IMR-90 (cell line): Measurements from ENCODE around the gene TKFC. TPM values are rescaled to one million over a fixed set of nuclear protein-coding genes. Genes with fewer than 3 reads are reported as not detected.

Experiments
- ATAC-seq: fragments of 200-7000 bp; cut with Tn5 transposase; 2 replicates; pipeline ENCODE4 v1.9.1; 2020; ENCODE audit warnings: low read depth, mild to moderate bottlenecking, moderate library complexity
- BruUV-seq: library from RNA; stranded (reverse); fragments of 400-500 nt; replicated peaks from 2 replicates; lab custom pipeline; 2021; lab: Mats Ljungman, UMichigan
- CTCF ChIA-PET: fragments of 300-600 bp; formaldehyde crosslinking; extraction: SDS; loops from one replicate; lab custom pipeline; 2021; ENCODE audit warnings: antibody characterized with exemption; lab: Yijun Ruan, JAX
- POLR2A ChIA-PET: fragments of 300-600 bp; sonication (Branson Sonifier 250); formaldehyde crosslinking; loops from one replicate; lab custom pipeline; 2022; ENCODE audit warnings: antibody characterized with exemption; ENCODE audit not compliant: unreplicated experiment; lab: Charles Lee
- DNase-seq: peaks from one replicate; pipeline ENCODE4 v3.0.0; 2013
- H2AFZ ChIP-seq: replicated peaks from 2 replicates; pipeline ENCODE3; 2013; ENCODE audit warnings: low read length, mild to moderate bottlenecking; ENCODE audit not compliant: poor library complexity
- H2AK5ac ChIP-seq: 2 replicates; pipeline ENCODE4 v1.6.1; 2013; ENCODE audit warnings: low read depth, low read length, inconsistent platforms
- H2AK9ac ChIP-seq: replicated peaks from 2 replicates; pipeline ENCODE3; 2013; ENCODE audit warnings: mild to moderate bottlenecking, low read depth, low read length, moderate library complexity; ENCODE audit not compliant: poor library complexity
- H2BK120ac ChIP-seq: 2 replicates; pipeline ENCODE4 v1.6.1; 2013; ENCODE audit warnings: low read depth, low read length, inconsistent platforms
- H2BK15ac ChIP-seq: 3 replicates; pipeline ENCODE4 v1.6.1; 2013; ENCODE audit warnings: low read depth, low read length, inconsistent platforms
- H2BK20ac ChIP-seq: 2 replicates; pipeline ENCODE4 v1.6.1; 2013; ENCODE audit warnings: low read depth, mild to moderate bottlenecking, inconsistent platforms, low read length, moderate library complexity
- H2BK5ac ChIP-seq: 2 replicates; pipeline ENCODE4 v1.6.1; 2013; ENCODE audit warnings: mild to moderate bottlenecking, low read depth, low read length, inconsistent platforms; ENCODE audit not compliant: poor library complexity, severe bottlenecking
- H3K14ac ChIP-seq: replicated peaks from 2 replicates; pipeline ENCODE4 v1.6.1; 2013; ENCODE audit warnings: low read depth, low read length, inconsistent platforms
- H3K18ac ChIP-seq: 2 replicates; pipeline ENCODE4 v1.6.1; 2013; ENCODE audit warnings: low read depth, low read length, control low read depth
- H3K23ac ChIP-seq: 2 replicates; pipeline ENCODE4 v1.6.1; 2013; ENCODE audit warnings: low read depth, low read length, inconsistent platforms
- H3K27ac ChIP-seq: 2 replicates; pipeline ENCODE4 v1.5.1; 2013; ENCODE audit warnings: mild to moderate bottlenecking, control low read depth, low read length; ENCODE audit not compliant: insufficient read depth
- H3K27me3 ChIP-seq: 2 replicates; pipeline ENCODE4 v1.6.1; 2013; ENCODE audit warnings: low read length; ENCODE audit not compliant: control insufficient read depth, insufficient read depth
- H3K36me3 ChIP-seq: 2 replicates; pipeline ENCODE4 v1.6.1; 2013; ENCODE audit warnings: low read length, mixed read lengths; ENCODE audit not compliant: control insufficient read depth, insufficient read depth
- H3K4ac ChIP-seq: 2 replicates; pipeline ENCODE4 v1.6.1; 2013; ENCODE audit warnings: low read depth, low read length, inconsistent platforms
- H3K4me1 ChIP-seq: 2 replicates; pipeline ENCODE4 v1.6.1; 2013; ENCODE audit warnings: low read length, mixed read lengths; ENCODE audit not compliant: control insufficient read depth, insufficient read depth
- H3K4me2 ChIP-seq: 2 replicates; pipeline ENCODE4 v1.6.1; 2013; ENCODE audit warnings: low read depth, mild to moderate bottlenecking, control low read depth, low read length, moderate library complexity
- H3K4me3 ChIP-seq: 2 replicates; pipeline ENCODE4 v1.5.1; 2013; ENCODE audit warnings: low read depth, mild to moderate bottlenecking, control low read depth, low read length, moderate library complexity; ENCODE audit not compliant: insufficient read depth
- H3K56ac ChIP-seq: 2 replicates; pipeline ENCODE4 v1.6.1; 2013; ENCODE audit warnings: low read length, inconsistent platforms; ENCODE audit not compliant: insufficient read depth; ENCODE audit errors: extremely low read depth
- H3K79me1 ChIP-seq, 2 experiments: 2 replicates each; pipeline ENCODE4 v1.6.1; 2013; ENCODE audit warnings: low read length in 2 of 2, inconsistent platforms in 1 of 2, low read depth in 1 of 2
- H3K9ac ChIP-seq: 2 replicates; pipeline ENCODE4 v1.6.1; 2013; ENCODE audit warnings: low read depth, low read length, control low read depth
- H3K9me1 ChIP-seq: 2 replicates; pipeline ENCODE4 v1.6.1; 2013; ENCODE audit warnings: low read length, inconsistent platforms; ENCODE audit not compliant: insufficient read depth
- H3K9me3 ChIP-seq: 2 replicates; pipeline ENCODE4 v1.6.1; 2013; ENCODE audit warnings: low read length; ENCODE audit not compliant: control insufficient read depth, insufficient read depth
- H4K20me1 ChIP-seq: 2 replicates; pipeline ENCODE4 v1.6.1; 2013; ENCODE audit warnings: low read length, inconsistent platforms; ENCODE audit not compliant: insufficient read depth
- H4K5ac ChIP-seq: 2 replicates; pipeline ENCODE4 v1.6.1; 2013; ENCODE audit warnings: mild to moderate bottlenecking, low read depth, low read length, control low read depth
- H4K8ac ChIP-seq, 2 experiments: 2 replicates each; pipeline ENCODE4 v1.6.1; 2013; ENCODE audit warnings: low read depth in 2 of 2, low read length in 2 of 2, control low read depth in 1 of 2, inconsistent platforms in 1 of 2
- H4K91ac ChIP-seq: 2 replicates; pipeline ENCODE4 v1.6.1; 2013; ENCODE audit warnings: low read depth, low read length, inconsistent platforms; ENCODE audit not compliant: insufficient read depth
- CHD1 ChIP-seq: IDR thresholded peaks from 2 replicates; pipeline ENCODE4 v1.6.1; 2012; ENCODE audit warnings: low read depth, low read length, improper control_type of control experiment
- CTCF ChIP-seq: conservative IDR thresholded peaks from 2 replicates; pipeline ENCODE4 v1.5.1; 2012; ENCODE audit warnings: mild to moderate bottlenecking, low read depth, low read length, improper control_type of control experiment
- MAZ ChIP-seq: IDR thresholded peaks from 2 replicates; pipeline ENCODE4 v1.6.1; 2012; ENCODE audit warnings: low read depth, mild to moderate bottlenecking, low read length, improper control_type of control experiment, moderate library complexity, borderline replicate concordance
- USF2 ChIP-seq: fragments of 150-350 bp; IDR thresholded peaks from 2 replicates; pipeline ENCODE4 v1.6.1; 2017; ENCODE audit warnings: mild to moderate bottlenecking, antibody characterized with exemption, low read length, low read depth
- WGBS, 2 experiments: methylation state at CpG; one replicate each; pipeline versions ENCODE4 v1.1.5 to v1.1.7; 2013; ENCODE audit warnings: missing lambda C conversion rate in 2 of 2; ENCODE audit not compliant: insufficient read length in 1 of 2; ENCODE audit errors: extremely low coverage in 2 of 2; 5-methylcytosine and 5-hydroxymethylcytosine counted together
- dilution Hi-C: fragments of 300-500 bp; cut with HindIII; formaldehyde crosslinking; loops from one replicate; pipeline ENCODE4 v1.14.3; 2018; ENCODE audit warnings: low sequenced_read_pairs; ENCODE audit not compliant: unreplicated experiment
- in situ Hi-C: fragments of 300-500 bp; cut with MboI; formaldehyde crosslinking; loops from 3 replicates; pipeline ENCODE4 v1.14.3; 2019; ENCODE audit warnings: low sequenced_read_pairs, inconsistent platforms, mixed read lengths
- intact Hi-C: fragments of 100-400 bp; cut with micrococcal nuclease; formaldehyde crosslinking; loops from 2 replicates; pipeline ENCODE4 v1.10.0; 2022
- polyA plus RNA-seq, 3 experiments: library from polyadenylated mRNA; depleted of rRNA; stranded (reverse); fragments of >200 nt; gene quantifications; 2 replicates each; pipeline ENCODE4 v1.2.3, GENCODE V29; 2012; ENCODE audit warnings: low replicate concordance in 1 of 3
- total RNA-seq: library from RNA; depleted of rRNA; stranded (reverse); fragments of >200 nt; gene quantifications from 2 replicates; pipeline ENCODE4 v1.2.3, GENCODE V29; 2012

Gene TKFC
- total and polyA plus RNA-seq, 2 of the 4 experiments (the other 2 are of a cell fraction): 10.4 to 30.8 TPM

- Histone ChIP-seq H2BK5ac (no peak overlapping the region), H3K9ac (no peak overlapping the region), H3K79me1 (no peaks in the 10 kb centered on the region; a peak in 2 of 4 replicates), H4K20me1 (no peaks in the 10 kb centered on the region), H3K27ac (no peak overlapping the region), H3K56ac (no peak overlapping the region), H3K4me2 (no peak overlapping the region), H2AK5ac (no peak overlapping the region), H3K14ac (no peak overlapping the region), H4K5ac (no peak overlapping the region), H4K8ac (no peak overlapping the region), H3K18ac (no peak overlapping the region), H2BK120ac (no peak overlapping the region), H3K27me3 (no peaks in the 10 kb centered on the region), H3K4me3 (no peak overlapping the region), H2BK15ac (no peak overlapping the region), H3K36me3 (peaks cover 48% of the 10 kb centered on the region), H3K9me3 (no peaks in the 10 kb centered on the region), H2BK20ac (no peak overlapping the region), H3K4me1 (no peaks in the 10 kb centered on the region), H2AK9ac (no peak overlapping the region), H3K23ac (no peak overlapping the region), H4K91ac (no peak overlapping the region), H3K9me1 (peaks cover 5% of the 10 kb centered on the region; the same call in 1 of the 2 replicates), H2AFZ (no peak overlapping the region), H3K4ac (no peak overlapping the region)
- no peak for ATAC-seq
- no TSS peak for BruUV-seq
- ChIA-PET CTCF (no interaction called here), POLR2A (no interaction called here)
- DNase-seq: no peak
- TF ChIP-seq CHD1: no peak
- no peak for TF ChIP-seq MAZ
- TF ChIP-seq CTCF: no peak
- TF ChIP-seq USF2: no peak
- intact Hi-C loops: no loop called here
- 100% methylated on average over 3 of the region's 8 CpGs; no CpG with 5 or more reads in 1 of the 2 experiments for WGBS, 2 experiments
- dilution Hi-C loops: no loop called here
- in situ Hi-C loops: no loop called here
These were observed 17.8 kb downstream of the TKFC start for GRCh38 chr11:61350803-61351202.
